Fibroblast of skin of left quadriceps (primary cell): Measurements from ENCODE around the gene NCAPD3.
A peak's percentile ranks its signal among the peaks of the same experiment; 100 is the strongest.

ENCODE experiments used
- DNase-seq, 2 experiments: peaks; one replicate each; pipeline ENCODE4 v3.0.0-alpha.2; 2013; ENCODE audit warnings: low read depth in 2 of 2

NCAPD3 gene

GRCh38 chr11:134253188-134253993, 29.6 kb upstream of the NCAPD3 start, which contains the start of the genes ACAD8 and THYN1:
ACAD8 (plus strand) TSS chr11:134253568; CDS start chr11:134253601, 33 bp downstream.
THYN1 (minus strand) TSS chr11:134253352; CDS start chr11:134252882, 470 bp downstream.
- DNase-seq, result peak; percentile 92

DNA sequence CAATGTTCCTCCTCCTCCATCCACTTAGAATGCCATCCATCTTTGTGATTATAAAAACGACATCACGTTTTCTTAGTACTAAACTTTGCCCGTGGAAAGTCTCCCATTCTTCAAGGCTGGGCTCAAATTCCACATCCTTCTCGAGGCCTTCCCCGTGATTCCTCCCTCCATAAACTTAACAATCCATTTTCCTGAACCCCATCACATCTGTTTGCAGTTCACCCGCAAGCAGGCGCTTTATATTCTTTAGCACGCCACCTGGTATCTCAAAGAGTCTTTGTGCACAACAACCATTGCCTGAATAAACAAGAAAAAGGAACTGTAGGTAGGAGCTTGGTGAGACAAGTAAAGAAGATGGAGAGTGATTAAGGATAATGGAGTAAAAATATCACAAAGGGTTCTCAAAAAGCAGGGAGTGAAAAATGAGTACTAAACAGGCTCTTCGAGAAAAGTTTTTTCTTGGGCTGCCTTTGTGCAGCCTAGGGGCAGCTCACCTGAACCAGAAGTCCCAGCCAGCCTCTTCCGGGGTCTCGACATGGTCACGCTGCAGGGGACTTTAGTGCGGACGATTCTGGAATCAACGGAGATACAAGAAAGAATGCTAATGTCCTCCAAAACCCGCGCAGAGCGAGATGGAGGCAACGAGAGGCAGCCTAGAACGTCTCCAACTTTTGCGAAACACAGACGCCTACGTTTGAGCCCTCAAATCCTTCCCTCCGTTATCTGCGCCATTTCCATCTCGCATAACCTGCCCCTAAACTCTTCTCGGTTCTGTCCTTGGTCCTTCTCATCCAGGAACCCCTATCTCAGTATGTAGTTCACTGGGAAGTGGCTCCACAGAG, 28.8 kb upstream of the NCAPD3 start:
- DNase-seq, result no peak

GRCh38 chr11:134250675-134251074, 26.9 kb upstream of the NCAPD3 start:
- no peak for DNase-seq

- no peak for DNase-seq
Measured at GRCh38 chr11:134250246-134250645, 26.5 kb upstream of the NCAPD3 start.

DNA sequence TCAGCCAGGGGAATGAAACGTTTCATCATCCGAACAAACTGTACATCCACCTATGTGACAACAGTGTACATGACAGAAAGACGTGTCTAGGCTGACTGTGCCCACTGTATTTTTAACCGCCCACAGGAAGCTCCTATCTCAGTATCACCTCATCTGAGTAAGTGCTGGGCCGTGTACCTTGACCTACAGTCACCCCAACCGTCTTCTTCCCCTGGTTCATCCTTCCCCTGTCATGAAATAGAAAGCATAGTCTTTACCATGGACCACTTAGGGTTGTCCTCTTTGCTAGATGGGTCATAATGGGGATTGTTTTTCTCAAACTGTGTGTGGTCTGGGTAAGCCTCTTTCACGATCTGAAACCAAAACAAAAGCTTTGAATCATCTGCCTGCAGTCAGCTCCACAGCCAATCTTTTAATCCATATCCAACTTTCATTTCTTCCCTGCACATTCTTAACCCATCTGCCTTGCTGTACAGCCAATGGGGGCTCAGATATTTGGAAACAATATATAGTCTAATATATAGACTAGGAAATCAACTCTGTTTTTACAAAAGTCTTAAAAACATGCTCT, 25.2 kb upstream of the NCAPD3 start:
- DNase-seq, result no peak

DNA sequence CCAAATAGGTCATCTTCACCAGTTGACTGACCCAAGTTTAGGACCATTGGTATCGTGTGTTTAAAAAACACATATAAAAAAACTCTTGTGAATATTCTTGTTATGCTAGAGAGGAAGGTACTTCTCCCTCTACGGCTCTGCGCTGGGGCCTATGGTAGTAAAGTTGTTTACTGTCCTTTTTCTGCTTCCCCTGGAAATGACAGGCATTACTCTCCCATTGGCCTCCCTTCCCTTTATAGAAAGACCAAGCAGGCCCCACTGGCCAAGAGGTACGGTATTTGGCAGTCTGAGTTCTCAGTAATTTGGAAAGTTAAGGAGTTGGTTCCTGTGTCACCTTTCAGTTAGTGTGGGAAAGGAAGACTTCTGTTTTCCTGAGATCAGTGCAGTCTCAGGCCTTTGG, 22.9 kb upstream of the NCAPD3 start:
- DNase-seq, result no peak

GRCh38 chr11:134246100-134246499, 22.3 kb upstream of the NCAPD3 start:
- no peak for DNase-seq

GRCh38 chr11:134245434-134245833, 21.7 kb upstream of the NCAPD3 start:
- DNase-seq, result no peak

GRCh38 chr11:134244593-134244992, 20.8 kb upstream of the NCAPD3 start:
- DNase-seq, result no peak

DNA sequence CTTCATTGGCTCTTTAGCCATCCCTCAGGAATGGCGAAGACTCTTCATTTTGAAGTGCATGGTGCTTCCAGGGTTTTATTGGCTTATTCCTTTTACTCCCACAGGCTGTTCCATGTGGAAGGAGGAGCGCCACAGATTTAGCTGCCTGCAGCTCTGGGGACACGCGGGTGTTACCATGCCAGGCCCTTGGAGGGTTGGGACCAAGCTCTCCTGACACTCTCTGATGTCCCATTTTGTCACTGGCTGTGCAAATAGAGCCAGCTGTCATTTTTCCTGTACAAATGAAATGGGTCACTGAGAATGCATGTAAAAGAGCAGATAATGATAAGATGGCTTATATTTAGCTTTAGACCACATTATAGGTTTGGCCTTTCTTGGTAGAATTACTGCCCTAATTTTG, 20.1 kb upstream of the NCAPD3 start:
- no peak for DNase-seq

DNA sequence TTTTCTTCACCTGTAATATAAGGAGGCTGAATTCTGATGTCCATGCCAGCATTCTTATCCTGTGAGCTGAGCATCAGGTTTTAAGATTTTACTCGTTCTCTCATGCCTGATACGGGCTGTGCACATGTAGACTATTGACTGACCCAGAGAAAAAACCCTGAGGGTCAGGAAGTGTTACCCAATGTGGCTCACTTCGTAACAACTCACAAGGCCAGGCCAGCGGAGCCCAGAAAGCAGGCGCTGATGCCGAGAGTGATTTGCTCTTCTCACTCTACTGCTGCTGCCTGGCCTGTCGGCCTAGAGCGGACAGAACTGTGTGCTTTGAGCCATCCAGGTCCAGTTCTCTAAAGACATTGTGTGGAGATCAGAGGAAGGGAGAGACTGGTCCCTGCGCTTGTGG, 18.6 kb upstream of the NCAPD3 start:
- no peak for DNase-seq

DNA sequence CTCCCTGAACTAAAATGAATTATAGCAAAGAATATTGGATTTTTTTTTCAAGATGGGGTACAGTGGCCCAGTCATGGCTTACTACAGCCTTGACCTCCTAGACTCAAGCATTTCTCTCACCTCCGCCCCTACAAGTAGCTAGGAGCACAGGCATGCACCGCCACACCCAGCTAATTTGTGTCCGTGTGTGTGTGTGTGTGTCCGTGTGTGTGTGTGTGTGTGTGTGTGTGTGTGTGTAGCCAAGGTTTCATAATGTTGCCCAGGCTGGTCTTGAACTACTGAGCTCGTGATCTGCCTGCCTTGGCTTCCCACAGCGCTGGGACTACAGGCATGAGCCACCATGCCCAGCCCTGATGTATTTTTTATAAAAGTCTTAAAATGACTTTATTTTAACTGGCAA, 16.8 kb upstream of the NCAPD3 start:
- DNase-seq, result no peak

DNA sequence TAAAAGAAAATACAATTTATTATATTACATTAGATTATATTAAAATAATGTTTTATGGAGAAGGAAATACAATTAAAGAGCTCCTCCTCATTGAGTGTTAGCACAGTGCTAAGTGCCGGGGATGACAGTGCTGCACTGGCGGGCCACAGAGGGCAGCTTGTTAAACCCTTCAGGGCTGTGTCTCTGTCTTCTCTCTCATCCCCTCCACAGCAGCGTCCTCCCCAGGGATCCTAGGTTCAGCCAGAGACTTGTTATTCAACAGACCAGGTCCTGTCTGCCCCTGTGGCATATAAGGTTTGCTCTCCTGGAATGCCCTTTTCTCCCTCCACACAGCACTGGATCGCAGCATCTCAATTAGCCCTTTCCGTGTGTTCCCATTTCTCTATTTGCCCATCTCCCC, 15.2 kb upstream of the NCAPD3 start:
- no peak for DNase-seq

DNA sequence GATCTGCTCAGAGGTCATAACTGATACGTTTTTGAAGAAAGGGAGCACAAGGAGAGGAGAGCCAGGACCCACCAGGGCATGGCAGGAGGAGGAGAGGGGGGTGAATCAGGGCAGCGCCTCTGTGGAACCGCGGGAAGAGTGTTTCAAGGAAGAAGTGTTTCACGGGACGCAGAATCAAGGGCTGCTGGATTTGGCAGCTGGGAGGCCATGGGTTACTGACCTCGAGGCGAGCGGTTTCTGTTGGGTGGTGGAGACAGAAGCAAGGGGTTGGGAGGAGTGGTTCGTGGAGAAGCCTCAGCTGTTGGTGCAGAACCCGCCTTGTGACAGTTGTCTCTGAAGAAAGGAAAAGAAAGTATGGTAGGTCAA, 13.8 kb upstream of the NCAPD3 start:
- DNase-seq, result no peak

DNA sequence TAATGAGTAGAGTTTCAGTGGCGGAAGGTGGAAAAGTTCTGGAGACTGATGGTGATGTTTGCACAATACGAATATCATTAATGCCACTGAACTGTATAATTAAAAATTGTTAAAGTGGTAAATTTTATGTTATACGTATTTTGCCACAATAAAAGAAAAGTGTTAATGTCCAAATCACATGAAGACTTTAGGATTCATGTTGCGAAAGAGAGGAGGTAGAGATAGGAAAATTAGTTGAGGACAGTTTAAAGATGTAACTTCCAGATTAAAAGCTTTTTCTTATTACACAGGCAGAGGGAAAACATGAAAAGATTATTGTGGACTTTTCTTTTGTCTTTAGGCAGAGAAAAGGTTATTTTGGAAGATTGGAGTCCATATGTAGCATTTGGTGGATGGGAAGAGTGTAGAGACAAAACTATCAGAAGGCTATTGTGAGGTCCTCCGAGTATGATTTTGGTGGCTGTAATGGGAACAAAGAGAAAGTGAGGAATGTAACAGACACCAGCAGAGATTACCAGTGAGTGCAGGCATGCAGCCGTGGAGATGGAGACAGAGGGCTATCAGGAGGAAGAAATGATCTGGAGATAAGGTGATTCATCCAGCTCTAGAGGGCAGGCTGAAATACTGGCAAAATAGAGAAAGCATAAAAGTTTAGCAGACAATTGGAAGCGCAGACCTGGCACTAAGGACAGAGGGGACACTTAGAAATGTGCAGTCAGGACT, 13.2 kb upstream of the NCAPD3 start:
- DNase-seq, result no peak

- DNase-seq, result no peak
Measured at GRCh38 chr11:134235399-134235798, 11.6 kb upstream of the NCAPD3 start.

- DNase-seq, result no peak
Measured at GRCh38 chr11:134233729-134234179, 10.0 kb upstream of the NCAPD3 start.

GRCh38 chr11:134231958-134232659, 8.3 kb upstream of the NCAPD3 start:
- DNase-seq, result no peak

DNA sequence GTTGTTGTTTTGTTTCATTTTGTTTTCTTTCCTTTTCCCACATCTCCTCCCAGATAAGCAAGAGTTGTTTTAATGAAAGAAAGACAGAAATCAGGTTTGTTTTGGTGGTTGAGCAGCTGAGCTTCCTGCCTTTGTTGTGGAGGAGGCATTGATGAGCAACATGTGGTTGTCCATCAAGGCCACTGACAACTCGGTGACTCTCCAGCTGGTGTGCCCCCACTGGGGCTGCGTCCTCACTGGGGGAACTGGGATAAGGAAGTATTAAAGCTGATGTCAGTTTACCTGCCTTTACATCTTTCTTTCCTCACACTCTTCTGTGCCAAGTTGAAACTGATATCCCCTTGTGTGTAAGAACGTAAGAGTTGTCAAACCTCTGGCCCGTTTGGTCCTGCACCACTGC, 6.6 kb upstream of the NCAPD3 start:
- no peak for DNase-seq

GRCh38 chr11:134229126-134229790, 5.5 kb upstream of the NCAPD3 start:
- DNase-seq, result no peak

DNA sequence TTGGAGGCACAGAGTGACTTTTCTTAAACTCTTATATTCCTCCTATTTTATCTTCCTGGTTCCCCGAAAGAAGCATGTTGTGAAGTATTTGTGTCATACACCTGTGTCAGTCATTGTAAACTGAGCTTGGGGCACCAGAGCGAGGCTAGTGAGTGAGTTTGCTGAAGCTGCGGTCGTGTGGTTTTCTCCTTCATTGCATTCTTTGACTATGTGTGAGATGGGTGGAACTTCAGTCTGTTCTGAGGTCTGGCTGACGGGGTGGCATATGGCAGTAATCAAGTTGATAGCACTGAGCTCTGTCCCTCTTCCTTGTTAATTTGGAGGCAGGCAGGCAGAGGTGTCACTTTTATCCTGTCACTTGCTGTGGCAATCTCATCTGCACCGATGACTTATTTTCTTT, 4.9 kb upstream of the NCAPD3 start:
- DNase-seq, result peak; percentile 36 to 47
